ENCODE measurements around the gene CRLF1. TPM values are rescaled to one million over a fixed set of nuclear protein-coding genes. Genes with fewer than 3 reads are reported as not detected.

CRLF1 gene
- total RNA-seq, 4 donors from 2014 or later, result 10.9 to 67.4 (median 42.7) TPM

- TF ChIP-seq CTCF (IDR thresholded peaks at IDR 0.05), result no peak
- TF ChIP-seq EP300 (IDR thresholded peaks at IDR 0.05), result no peak
- no peak for TF ChIP-seq POLR2A (IDR thresholded peaks at IDR 0.05)
- TF ChIP-seq POLR2AphosphoS5 (IDR thresholded peaks at IDR 0.05), result no peak
- ATAC-seq, result no peak
- 71% methylated on average over 1 of the region's 23 CpGs; no CpG with 5 or more reads in 1 of the 2 donors for WGBS, 2 donors (ENCODE audit: low coverage in 1 of 2)
Observed at GRCh38 chr19:18613589-18614234, 7.1 kb upstream of the CRLF1 start.

GRCh38 chr19:18612772-18613588 lies 6.4 kb upstream of the CRLF1 start, which contains the start of gene TMEM59L:
TMEM59L (plus strand) TSS chr19:18612870; CDS start chr19:18612959, 89 bp downstream.
- TF ChIP-seq POLR2AphosphoS5 (IDR thresholded peaks at IDR 0.05) (no peak), EP300 (IDR thresholded peaks at IDR 0.05) (no peak), POLR2A (IDR thresholded peaks at IDR 0.05) (no peak), CTCF (IDR thresholded peaks at IDR 0.05) (no peak)
- WGBS, 2 donors (ENCODE audit: low coverage in 1 of 2), result 20% methylated on average over 1 of the region's 70 CpGs; no CpG with 5 or more reads in 1 of the 2 donors
- H3K4me3 ChIP-seq, result peak within 1 kb of the TSS; percentile 25 to 62
- no peak for ATAC-seq
- H3K9me3 ChIP-seq, result no peaks in the 10 kb centered on the region
- H3K27ac ChIP-seq, result peak within 1 kb of the TSS in 1 of 4 donors; percentile 52
- H3K27me3 ChIP-seq, result peaks cover 97% of the 10 kb centered on the region
- peaks cover 0 to 33% (median 27%) of the 10 kb centered on the region in 3 donors for H3K4me1 ChIP-seq
- no peaks in the 10 kb centered on the region for H3K36me3 ChIP-seq

More at GRCh38 chr19:18613589-18614234, 7.1 kb upstream of the CRLF1 start:
- peaks cover 0 to 31% (median 25%) of the 10 kb centered on the region in 3 donors for H3K4me1 ChIP-seq
- peaks cover 94% of the 10 kb centered on the region for H3K27me3 ChIP-seq
- H3K36me3 ChIP-seq, result no peaks in the 10 kb centered on the region
- H3K27ac ChIP-seq, result no peak overlapping the region
- H3K9me3 ChIP-seq, result no peaks in the 10 kb centered on the region
- no peak overlapping the region for H3K4me3 ChIP-seq

GRCh38 chr19:18612051-18612771 lies 5.6 kb upstream of the CRLF1 start:
- 0% methylated on average over 9 to 10 of the region's 30 CpGs for WGBS, 2 donors (ENCODE audit: low coverage in 1 of 2)
- no peak for TF ChIP-seq CTCF (IDR thresholded peaks at IDR 0.05)
- TF ChIP-seq EP300 (IDR thresholded peaks at IDR 0.05), result no peak
- no peak for TF ChIP-seq POLR2AphosphoS5 (IDR thresholded peaks at IDR 0.05)
- no peak for TF ChIP-seq POLR2A (IDR thresholded peaks at IDR 0.05)
- Histone ChIP-seq H3K27me3 (peaks cover 97% of the 10 kb centered on the region), H3K4me3 (peak overlapping the region; percentile 25 to 62), H3K9me3 (no peaks in the 10 kb centered on the region), H3K36me3 (no peaks in the 10 kb centered on the region), H3K4me1 (peaks cover 0 to 41% (median 34%) of the 10 kb centered on the region in 3 donors), H3K27ac (peak overlapping the region in 1 of 4 donors; percentile 52)
- no peak for ATAC-seq

- no peaks in the 10 kb centered on the region for H3K9me3 ChIP-seq
- no peak for ATAC-seq
- H3K27ac ChIP-seq, result no peak overlapping the region
- no peaks in the 10 kb centered on the region for H3K36me3 ChIP-seq
- TF ChIP-seq EP300 (IDR thresholded peaks at IDR 0.05) (no peak), POLR2A (IDR thresholded peaks at IDR 0.05) (no peak), POLR2AphosphoS5 (IDR thresholded peaks at IDR 0.05) (no peak), CTCF (IDR thresholded peaks at IDR 0.05) (no peak)
- H3K27me3 ChIP-seq, result peaks cover 95% of the 10 kb centered on the region
- WGBS, 2 donors (ENCODE audit: low coverage in 1 of 2), result 12 to 15% methylated on average over 4 to 11 of the region's 62 CpGs
- peak overlapping the region in 1 of 2 donors; percentile 19 for H3K4me3 ChIP-seq
- H3K4me1 ChIP-seq, result peaks cover 0 to 46% (median 38%) of the 10 kb centered on the region in 3 donors
Observed at GRCh38 chr19:18611327-18612050, 4.9 kb upstream of the CRLF1 start.

All from gastroesophageal sphincter (tissue), 4 donors.